ENCODE results near the gene RAD51B.

DNA sequence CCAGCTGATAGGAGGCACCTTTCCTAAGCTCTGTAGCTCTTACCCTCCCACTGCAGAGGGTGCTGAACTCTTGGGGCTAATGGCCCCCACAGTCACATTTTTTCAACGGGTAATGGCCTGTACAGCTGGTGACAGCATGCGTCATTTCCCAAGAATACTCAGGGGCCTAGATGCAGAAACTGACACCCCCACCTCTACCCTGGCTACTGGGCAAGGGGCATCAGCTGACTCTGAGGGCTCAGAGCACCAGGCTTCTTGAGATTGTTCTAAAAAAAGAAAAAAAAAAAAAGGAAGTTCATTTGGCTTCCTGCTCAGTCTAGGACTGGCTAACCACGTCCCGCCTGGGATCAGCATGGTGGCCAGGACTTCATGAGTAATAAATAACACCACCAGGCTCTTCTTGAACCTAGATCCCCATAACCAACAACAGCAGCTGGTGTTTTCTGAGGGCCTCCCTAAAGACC is 938.1 kb downstream of the RAD51B start:
- TF ChIP-seq, protein P1, sequence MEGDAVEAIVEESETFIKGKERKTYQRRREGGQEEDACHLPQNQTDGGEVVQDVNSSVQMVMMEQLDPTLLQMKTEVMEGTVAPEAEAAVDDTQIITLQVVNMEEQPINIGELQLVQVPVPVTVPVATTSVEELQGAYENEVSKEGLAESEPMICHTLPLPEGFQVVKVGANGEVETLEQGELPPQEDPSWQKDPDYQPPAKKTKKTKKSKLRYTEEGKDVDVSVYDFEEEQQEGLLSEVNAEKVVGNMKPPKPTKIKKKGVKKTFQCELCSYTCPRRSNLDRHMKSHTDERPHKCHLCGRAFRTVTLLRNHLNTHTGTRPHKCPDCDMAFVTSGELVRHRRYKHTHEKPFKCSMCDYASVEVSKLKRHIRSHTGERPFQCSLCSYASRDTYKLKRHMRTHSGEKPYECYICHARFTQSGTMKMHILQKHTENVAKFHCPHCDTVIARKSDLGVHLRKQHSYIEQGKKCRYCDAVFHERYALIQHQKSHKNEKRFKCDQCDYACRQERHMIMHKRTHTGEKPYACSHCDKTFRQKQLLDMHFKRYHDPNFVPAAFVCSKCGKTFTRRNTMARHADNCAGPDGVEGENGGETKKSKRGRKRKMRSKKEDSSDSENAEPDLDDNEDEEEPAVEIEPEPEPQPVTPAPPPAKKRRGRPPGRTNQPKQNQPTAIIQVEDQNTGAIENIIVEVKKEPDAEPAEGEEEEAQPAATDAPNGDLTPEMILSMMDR (IDR thresholded peaks at IDR 0.05): no peak
- no peak for TF ChIP-seq POLR2A (IDR thresholded peaks at IDR 0.05)
